ENCODE results near the gene IL22. TPM values are rescaled to one million over a fixed set of nuclear protein-coding genes. Genes with fewer than 3 reads are reported as not detected.
"Not testable (repeated sequence)": the region's sequence is repeated elsewhere in the genome, so short reads cannot be mapped to it uniquely, and the experiment has no call there.

IL22 gene
- total RNA-seq, 2 experiments from 2014 or later = 0.61 TPM; not detected in 1

DNA sequence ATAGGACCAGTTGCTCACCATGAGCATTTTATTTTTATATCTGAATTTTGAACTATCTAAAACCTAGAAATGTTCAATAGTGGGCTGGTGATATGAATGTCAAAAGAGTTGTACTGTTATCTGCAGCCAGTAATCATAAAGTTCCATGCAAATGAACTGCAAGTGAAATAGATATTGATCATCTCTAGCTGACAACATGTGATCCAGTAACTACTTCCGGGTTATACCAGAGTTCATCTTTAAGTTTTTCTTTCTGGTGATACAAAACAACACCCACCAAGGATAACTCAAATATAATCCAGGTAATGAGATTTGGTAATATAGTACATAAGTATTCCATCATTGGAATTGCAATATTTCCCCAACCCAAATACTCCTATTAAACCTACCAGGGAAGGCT lies 31.9 kb downstream of the IL22 start:
- no peak overlapping the region for H3K4me3 Mint-ChIP-seq
- H3K27ac Mint-ChIP-seq = no peak overlapping the region
- peaks cover 6% of the 10 kb centered on the region for H3K36me3 Mint-ChIP-seq
- H3K27me3 Mint-ChIP-seq = peaks cover 27% of the 10 kb centered on the region
- DNase-seq (no peak), ATAC-seq (no peak)
- CTCF ChIA-PET = interaction anchor here (1.4 to 4.8 kb wide), 6 partner anchors 10 to 182 kb away, joined by 4 to 77 read pairs (median 26); no protein-coding TSS in a partner anchor
- peaks cover 29% of the 10 kb centered on the region for H3K4me1 Mint-ChIP-seq
- H3K9me3 Mint-ChIP-seq (ENCODE audit: low read depth) = no peaks in the 10 kb centered on the region

DNA sequence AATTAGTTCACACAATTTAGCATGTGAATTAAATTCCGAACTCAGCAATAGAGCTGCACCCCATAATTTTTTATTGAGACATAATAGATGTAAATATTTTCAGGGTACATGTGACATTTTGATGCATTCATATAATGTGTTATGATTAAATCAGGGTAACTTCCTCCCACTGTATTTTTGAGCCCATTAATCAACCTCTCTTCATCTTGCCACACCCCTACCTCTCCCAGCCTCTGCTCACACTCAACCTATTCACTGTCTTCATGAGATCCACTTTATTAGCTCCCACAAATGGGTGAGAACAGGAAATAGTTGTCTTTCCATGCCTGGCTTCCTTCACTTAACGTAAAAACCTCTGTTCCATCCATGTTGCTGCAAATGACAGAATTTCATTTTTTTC lies 42.5 kb downstream of the IL22 start:
- CTCF ChIA-PET = interaction anchor here (1.3 to 3.3 kb wide), 3 partner anchors 12 to 170 kb away, joined by 4 to 13 read pairs (median 9); no protein-coding TSS in a partner anchor
- Mint-ChIP-seq H3K27me3 (peaks cover 28% of the 10 kb centered on the region), H3K4me3 (no peak overlapping the region), H3K9me3 (ENCODE audit: low read depth) (no peaks in the 10 kb centered on the region), H3K36me3 (peaks cover 8% of the 10 kb centered on the region), H3K4me1 (peaks cover 15% of the 10 kb centered on the region), H3K27ac (no peak overlapping the region)
- DNase-seq = no peak
- ATAC-seq = no peak

DNA sequence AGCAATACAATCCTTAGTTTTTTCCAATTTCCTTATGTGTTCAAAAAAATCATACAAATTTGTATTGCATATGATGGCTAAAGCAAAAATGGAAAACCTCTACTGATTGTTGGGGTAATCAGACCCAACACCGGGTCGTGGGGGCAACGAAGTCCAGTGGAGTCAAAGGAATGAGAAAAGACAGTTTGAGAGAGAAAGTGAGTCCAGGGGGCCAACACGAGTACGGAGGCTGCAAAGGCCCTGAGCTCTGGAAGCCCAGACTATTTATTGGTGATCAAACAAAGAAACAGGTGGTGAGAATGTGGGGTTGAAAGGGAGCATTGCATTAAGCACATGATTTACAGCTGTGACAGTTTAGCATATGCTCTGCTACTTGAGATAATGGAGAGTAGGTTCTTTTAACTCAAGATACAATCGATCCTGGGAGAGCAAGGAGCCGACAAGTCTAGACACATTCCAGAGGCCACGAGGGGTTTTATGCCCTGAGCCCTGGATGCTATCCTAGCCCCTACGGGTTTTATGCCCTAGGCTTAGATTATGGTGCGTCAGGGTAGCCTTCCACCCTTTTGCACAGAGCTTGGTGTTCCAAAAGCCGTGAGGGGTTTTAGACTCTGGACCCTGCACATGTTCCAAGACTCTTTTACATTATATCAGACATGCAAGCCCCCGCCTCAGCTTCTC lies 44.2 kb downstream of the IL22 start:
- not testable (repeated sequence) for H3K9me3 Mint-ChIP-seq (ENCODE audit: low read depth); H3K27ac Mint-ChIP-seq; H3K36me3 Mint-ChIP-seq; H3K4me3 Mint-ChIP-seq; DNase-seq; ATAC-seq
- CTCF ChIA-PET = interaction anchor here (0.9 to 3.3 kb wide), 2 partner anchors 14 to 108 kb away, joined by 3 to 13 read pairs; no protein-coding TSS in a partner anchor
- H3K27me3 Mint-ChIP-seq = peaks cover 35% of the 10 kb centered on the region
- peaks cover 15% of the 10 kb centered on the region for H3K4me1 Mint-ChIP-seq

DNA sequence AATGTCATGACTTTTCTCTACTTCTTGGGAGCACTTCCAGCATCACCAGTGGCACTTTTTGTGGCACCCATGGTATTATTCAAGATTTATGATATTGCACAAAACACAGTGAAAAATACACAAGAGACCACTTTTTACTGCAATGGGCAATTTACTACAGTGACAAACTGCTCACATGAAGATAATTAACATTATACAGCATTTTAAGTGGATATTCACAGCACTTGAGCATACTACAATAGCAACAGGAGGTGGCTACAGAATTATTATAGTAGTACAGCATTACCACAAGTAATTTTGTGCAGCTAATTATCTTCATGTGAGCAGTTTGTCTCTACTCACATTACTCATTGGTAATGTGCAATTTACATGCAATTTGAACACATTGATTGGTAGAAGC lies 46.1 kb downstream of the IL22 start:
- peaks cover 11% of the 10 kb centered on the region for H3K36me3 Mint-ChIP-seq
- H3K9me3 Mint-ChIP-seq (ENCODE audit: low read depth) = no peaks in the 10 kb centered on the region
- ATAC-seq (no peak), DNase-seq (no peak)
- no peak overlapping the region for H3K4me3 Mint-ChIP-seq
- H3K4me1 Mint-ChIP-seq = peaks cover 30% of the 10 kb centered on the region
- H3K27ac Mint-ChIP-seq = no peak overlapping the region
- peaks cover 28% of the 10 kb centered on the region for H3K27me3 Mint-ChIP-seq
- CTCF ChIA-PET = interaction anchor here (2.7 kb wide), 1 partner anchor 16 kb away, joined by 8 read pairs; no protein-coding TSS in a partner anchor

DNA sequence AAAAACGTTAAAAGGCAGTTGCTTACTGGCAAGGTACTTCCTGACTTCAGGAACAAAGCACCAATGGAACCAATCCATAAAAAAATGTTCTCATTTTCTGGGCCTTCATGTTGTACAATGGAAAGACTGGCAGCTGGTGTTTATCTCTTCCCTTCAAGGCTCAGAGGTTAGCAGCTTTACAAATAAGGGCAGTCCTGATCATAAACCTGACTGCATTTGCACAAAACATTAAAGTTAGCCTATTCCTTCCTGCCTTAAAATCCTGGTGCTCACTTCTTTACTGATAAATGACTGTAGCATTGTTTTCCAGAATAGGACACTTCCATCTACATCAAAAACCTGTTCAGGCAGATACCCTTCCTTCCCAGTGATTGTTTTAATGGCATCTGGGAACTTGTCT lies 47.0 kb downstream of the IL22 start:
- ATAC-seq (no peak), DNase-seq (no peak)
- Mint-ChIP-seq H3K4me3 (no peak overlapping the region), H3K27me3 (peaks cover 23% of the 10 kb centered on the region), H3K36me3 (peaks cover 11% of the 10 kb centered on the region), H3K4me1 (peaks cover 26% of the 10 kb centered on the region), H3K27ac (no peak overlapping the region), H3K9me3 (ENCODE audit: low read depth) (no peaks in the 10 kb centered on the region)
- CTCF ChIA-PET = interaction anchor here (2.7 kb wide), 1 partner anchor 17 kb away, joined by 8 read pairs; no protein-coding TSS in a partner anchor

DNA sequence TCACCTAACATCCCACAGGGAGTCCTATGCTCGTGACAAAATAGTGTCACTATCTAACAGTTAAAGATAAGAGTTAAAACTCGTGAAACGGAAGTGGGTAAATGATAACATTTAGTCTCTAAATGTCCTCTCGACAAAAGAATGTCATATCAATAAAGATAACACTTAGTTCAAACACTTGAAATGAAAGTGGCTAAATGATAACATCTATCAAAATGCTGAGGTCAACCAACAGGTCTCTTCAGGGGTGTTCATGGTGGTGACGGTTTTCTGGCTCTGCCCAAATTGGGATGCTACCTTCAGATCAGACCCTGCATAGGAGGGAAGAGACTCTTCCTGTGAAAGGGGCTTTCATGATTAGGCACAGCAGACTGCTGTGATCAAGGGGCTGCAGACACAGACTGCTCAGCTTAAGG lies 49.9 kb downstream of the IL22 start:
- Mint-ChIP-seq H3K36me3 (peaks cover 8% of the 10 kb centered on the region), H3K4me3 (no peak overlapping the region), H3K9me3 (ENCODE audit: low read depth) (no peaks in the 10 kb centered on the region), H3K27ac (peak overlapping the region; percentile 47), H3K27me3 (peaks cover 19% of the 10 kb centered on the region), H3K4me1 (peaks cover 41% of the 10 kb centered on the region)
- CTCF ChIA-PET = interaction anchor here (0.7 kb wide), 1 partner anchor 876 kb away, joined by 3 read pairs; no protein-coding TSS in a partner anchor
- DNase-seq = no peak
- peak; percentile 64 for ATAC-seq

DNA sequence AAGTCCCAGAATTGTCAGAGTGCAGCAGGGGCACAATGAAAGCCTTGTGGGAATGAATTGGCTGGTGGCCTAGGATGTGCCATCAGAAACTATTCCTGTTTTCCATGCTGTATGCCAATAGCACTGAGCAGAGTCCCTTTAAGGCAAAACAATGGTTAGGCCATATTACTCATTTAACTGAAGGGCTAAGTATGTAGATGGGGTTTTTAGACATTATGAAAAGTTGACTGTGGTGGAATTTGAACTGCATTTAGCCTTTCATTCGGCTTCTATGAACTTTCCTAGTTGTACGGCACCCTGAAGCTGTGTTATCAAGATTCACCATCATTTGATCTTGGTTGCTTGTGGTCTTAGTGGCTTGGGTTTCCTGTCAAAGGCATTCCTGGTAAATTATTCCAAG lies 52.5 kb downstream of the IL22 start:
- DNase-seq (no peak), ATAC-seq (no peak)
- Mint-ChIP-seq H3K9me3 (ENCODE audit: low read depth) (no peaks in the 10 kb centered on the region), H3K27me3 (peaks cover 7% of the 10 kb centered on the region), H3K36me3 (peaks cover 3% of the 10 kb centered on the region), H3K4me3 (no peak overlapping the region), H3K27ac (no peak overlapping the region), H3K4me1 (peaks cover 42% of the 10 kb centered on the region)
- CTCF ChIA-PET = interaction anchor here (1.3 to 1.9 kb wide), 3 partner anchors 22 to 160 kb away, joined by 3 to 9 read pairs (median 4); no protein-coding TSS in a partner anchor

DNA sequence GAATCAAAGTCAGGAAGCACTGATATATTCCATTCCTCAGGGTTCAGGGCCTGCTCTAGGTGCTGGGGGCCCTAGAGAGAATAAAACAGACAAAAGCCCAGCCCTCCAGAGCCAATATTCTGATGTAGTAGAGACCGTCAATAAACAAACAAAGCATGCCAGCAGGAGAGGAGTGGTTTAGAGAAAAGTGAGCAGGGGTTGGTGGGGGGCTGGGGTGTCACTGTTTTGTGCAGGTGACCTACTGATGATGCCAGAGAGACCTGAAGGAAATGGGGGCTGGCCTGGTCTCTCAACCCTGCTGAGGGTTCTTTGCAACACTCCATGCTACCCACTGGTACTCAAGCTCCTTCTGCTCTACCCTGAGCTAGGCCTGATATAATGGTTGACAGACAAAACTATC lies 54.3 kb downstream of the IL22 start:
- no peak for DNase-seq
- no peaks in the 10 kb centered on the region for H3K9me3 Mint-ChIP-seq (ENCODE audit: low read depth)
- peaks cover 2% of the 10 kb centered on the region for H3K36me3 Mint-ChIP-seq
- no peaks in the 10 kb centered on the region for H3K27me3 Mint-ChIP-seq
- H3K27ac Mint-ChIP-seq = peak overlapping the region; percentile 86
- peak overlapping the region; percentile 72 for H3K4me3 Mint-ChIP-seq
- no peak for ATAC-seq
- CTCF ChIA-PET = interaction anchor here (0.9 to 1.9 kb wide), 4 partner anchors 23 to 159 kb away, joined by 3 to 9 read pairs (median 6); no protein-coding TSS in a partner anchor
- peaks cover 42% of the 10 kb centered on the region for H3K4me1 Mint-ChIP-seq

DNA sequence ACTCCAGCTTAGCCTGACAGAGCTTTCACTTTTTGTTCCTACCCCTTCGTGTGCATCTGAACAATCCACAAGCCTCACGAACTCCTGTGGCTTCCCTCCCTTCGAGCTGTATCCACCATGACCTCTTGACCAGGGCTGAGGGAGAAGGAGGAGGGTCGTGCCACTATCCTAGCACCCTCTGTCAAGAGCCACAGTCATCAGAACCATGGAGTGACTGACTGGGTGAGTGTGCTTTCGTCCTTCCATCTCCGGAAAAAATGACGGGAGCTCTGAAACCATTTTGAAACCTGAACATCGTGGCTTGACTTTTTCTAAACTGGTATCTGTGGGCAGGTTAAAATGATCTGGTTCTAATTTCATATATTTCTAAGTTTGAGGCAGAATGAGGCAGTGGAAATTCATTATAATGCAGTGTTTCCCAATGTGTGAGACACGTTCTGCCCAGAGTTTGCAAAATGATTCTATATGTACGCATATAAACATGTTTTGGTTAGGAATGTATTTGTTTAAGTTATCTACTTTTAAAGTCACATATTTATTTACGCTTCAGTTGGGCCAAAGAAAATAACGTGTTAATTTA lies 54.8 kb downstream of the IL22 start:
- peaks cover 39% of the 10 kb centered on the region for H3K4me1 Mint-ChIP-seq
- peak; percentile 79 for ATAC-seq
- DNase-seq = no peak
- peaks cover 4% of the 10 kb centered on the region for H3K36me3 Mint-ChIP-seq
- CTCF ChIA-PET = interaction anchor here (1.0 to 1.9 kb wide), 4 partner anchors 21 to 161 kb away, joined by 3 to 7 read pairs (median 4); no protein-coding TSS in a partner anchor
- no peaks in the 10 kb centered on the region for H3K9me3 Mint-ChIP-seq (ENCODE audit: low read depth)
- H3K27ac Mint-ChIP-seq = peak overlapping the region; percentile 86
- H3K4me3 Mint-ChIP-seq = peak overlapping the region; percentile 72
- H3K27me3 Mint-ChIP-seq = no peaks in the 10 kb centered on the region

Other genes with a start within 250 kb of the IL22 start
- 100 to 1,000 TPM in 1 of 2 experiments, 10 to 100 TPM in 1; 25.7 to 117 TPM for gene IFNG, start 93.9 kb downstream of the IL22 start, total RNA-seq
- under 1 TPM in 1 of 2 experiments, not detected in 1; 0.35 TPM for gene IL26, start 27.8 kb downstream of the IL22 start, total RNA-seq
- gene MDM1, start 78.8 kb upstream of the IL22 start, total RNA-seq = 10 to 100 TPM; 22.2 to 27.6 TPM